CD8-positive, alpha-beta memory T cell (primary cell): ENCODE results near the gene POC1A. TPM values are rescaled to one million over a fixed set of nuclear protein-coding genes. Genes with fewer than 3 reads are reported as not detected.

Source experiments
- CTCF ChIA-PET: fragments of 350-600 bp; sonication (Branson Sonifier 250); formaldehyde crosslinking; loops from one replicate; lab custom pipeline; 2021; ENCODE audit warnings: antibody characterized with exemption; lab: Charles Lee
- POLR2A ChIA-PET: fragments of 350-600 bp; sonication (Branson Sonifier 250); formaldehyde crosslinking; loops from one replicate; lab custom pipeline; 2021; ENCODE audit warnings: antibody characterized with exemption; lab: Charles Lee
- DNase-seq, 5 donors: peaks; one replicate each; pipeline versions ENCODE4 v3.0.0 to v3.0.0-alpha.2; 2020 to 2022; ENCODE audit warnings: mixed read lengths in 1 of 5
- H3K27ac ChIP-seq: one replicate; pipeline ENCODE4 v1.7.0; 2013; ENCODE audit warnings: low read depth, mild to moderate bottlenecking, low read length, moderate library complexity
- H3K27me3 ChIP-seq: 2 replicates; pipeline ENCODE4 v1.7.0; 2013; ENCODE audit warnings: low read length, mild to moderate bottlenecking; ENCODE audit not compliant: insufficient read depth, poor library complexity, severe bottlenecking
- H3K36me3 ChIP-seq: 2 replicates; pipeline ENCODE4 v1.7.0; 2013; ENCODE audit warnings: mild to moderate bottlenecking, low read length, moderate library complexity; ENCODE audit not compliant: insufficient read depth
- H3K4me1 ChIP-seq: 2 replicates; pipeline ENCODE4 v1.7.0; 2013; ENCODE audit warnings: mild to moderate bottlenecking, low read length, moderate library complexity; ENCODE audit not compliant: insufficient read depth
- H3K4me3 ChIP-seq: 2 replicates; pipeline ENCODE4 v1.7.0; 2013; ENCODE audit warnings: mild to moderate bottlenecking, low read length
- H3K9me3 ChIP-seq: 2 replicates; pipeline ENCODE4 v1.7.0; 2013; ENCODE audit warnings: mild to moderate bottlenecking, low read length
- H3K27ac Mint-ChIP-seq, 8 donors: one replicate each; pipeline ENCODE4 v1.8.0; 2020 to 2021; ENCODE audit warnings: mixed read lengths in 8 of 8, mild to moderate bottlenecking in 6 of 8, inconsistent platforms in 3 of 8, moderate library complexity in 3 of 8
- H3K27me3 Mint-ChIP-seq, 2 donors: one replicate each; pipeline ENCODE4 v1.8.0; 2020 to 2021; ENCODE audit warnings: mixed read lengths in 2 of 2, mild to moderate bottlenecking in 1 of 2, moderate library complexity in 1 of 2
- H3K36me3 Mint-ChIP-seq, 3 donors: one replicate each; pipeline ENCODE4 v1.8.0; 2020 to 2021; ENCODE audit warnings: mixed read lengths in 3 of 3, inconsistent platforms in 1 of 3, mild to moderate bottlenecking in 1 of 3
- H3K4me1 Mint-ChIP-seq, 3 donors: one replicate each; pipeline ENCODE4 v1.8.0; 2020 to 2021; ENCODE audit warnings: mixed read lengths in 3 of 3, inconsistent platforms in 1 of 3, mild to moderate bottlenecking in 1 of 3
- H3K4me3 Mint-ChIP-seq, 7 donors: one replicate each; pipeline ENCODE4 v1.8.0; 2020 to 2021; ENCODE audit warnings: mixed read lengths in 7 of 7, mild to moderate bottlenecking in 6 of 7, moderate library complexity in 4 of 7, inconsistent platforms in 2 of 7
- H3K9me3 Mint-ChIP-seq, 5 donors: one replicate each; pipeline ENCODE4 v1.8.0; 2020 to 2022; ENCODE audit warnings: mixed read lengths in 5 of 5, mild to moderate bottlenecking in 3 of 5, moderate library complexity in 2 of 5, inconsistent platforms in 1 of 5
- polyA plus RNA-seq: library from polyadenylated mRNA; unstranded; fragments of 300-500 nt; fragmentation: Illumina TruSeq; gene quantifications from one replicate; pipeline ENCODE4 v1.2.3, GENCODE V29; 2021
- total RNA-seq, 2 experiments: library from RNA; stranded (reverse); gene quantifications; one replicate each; pipeline ENCODE4 v1.2.3, GENCODE V29; 2021

The POC1A gene
- total and polyA plus RNA-seq, 3 experiments from 2014 or later = 1.5 to 22.7 (median 22.6) TPM

GRCh38 chr3:52090131-52090932 lies 63.9 kb downstream of the POC1A start:
- DNase-seq = no peak
- no peak overlapping the region for H3K4me3 Mint-ChIP-seq
- H3K27ac ChIP-seq = no peak overlapping the region
- POLR2A ChIA-PET = no interaction called here
- H3K27me3 ChIP-seq = no peaks in the 10 kb centered on the region
- no peak overlapping the region for H3K4me3 ChIP-seq
- H3K9me3 Mint-ChIP-seq = no peaks in the 10 kb centered on the region
- peak overlapping the region in 1 of 8 donors; percentile 8 for H3K27ac Mint-ChIP-seq
- H3K27me3 Mint-ChIP-seq = no peaks in the 10 kb centered on the region
- CTCF ChIA-PET = no interaction called here
- no peaks in the 10 kb centered on the region for H3K36me3 Mint-ChIP-seq
- no peaks in the 10 kb centered on the region for H3K9me3 ChIP-seq
- peaks cover 11% of the 10 kb centered on the region for H3K4me1 ChIP-seq
- peaks cover 22 to 24% (median 24%) of the 10 kb centered on the region in 3 donors for H3K4me1 Mint-ChIP-seq
- H3K36me3 ChIP-seq = no peaks in the 10 kb centered on the region

GRCh38 chr3:52089691-52090090 lies 64.5 kb downstream of the POC1A start:
- POLR2A ChIA-PET = no interaction called here
- CTCF ChIA-PET = interaction anchor here (1.8 kb wide), 1 partner anchor 88 kb away, joined by 4 read pairs; no protein-coding TSS in a partner anchor
- Mint-ChIP-seq H3K9me3 (no peaks in the 10 kb centered on the region), H3K27ac (peak overlapping the region in 1 of 8 donors; percentile 8), H3K4me3 (no peak overlapping the region), H3K36me3 (no peaks in the 10 kb centered on the region), H3K27me3 (no peaks in the 10 kb centered on the region), H3K4me1 (peaks cover 23 to 24% (median 24%) of the 10 kb centered on the region in 3 donors)
- Histone ChIP-seq H3K4me1 (peaks cover 11% of the 10 kb centered on the region), H3K36me3 (no peaks in the 10 kb centered on the region), H3K9me3 (no peaks in the 10 kb centered on the region), H3K4me3 (no peak overlapping the region), H3K27me3 (no peaks in the 10 kb centered on the region), H3K27ac (no peak overlapping the region)
- DNase-seq = no peak

- POLR2A ChIA-PET = no interaction called here
- H3K27me3 ChIP-seq = no peaks in the 10 kb centered on the region
- Mint-ChIP-seq H3K9me3 (no peaks in the 10 kb centered on the region), H3K27ac (peak overlapping the region in 1 of 8 donors; percentile 27), H3K36me3 (no peaks in the 10 kb centered on the region), H3K27me3 (no peaks in the 10 kb centered on the region), H3K4me1 (peaks cover 24% of the 10 kb centered on the region in 3 donors), H3K4me3 (no peak overlapping the region)
- no peak overlapping the region for H3K27ac ChIP-seq
- no peaks in the 10 kb centered on the region for H3K36me3 ChIP-seq
- H3K9me3 ChIP-seq = no peaks in the 10 kb centered on the region
- CTCF ChIA-PET = interaction anchor here (1.8 kb wide), 1 partner anchor 87 kb away, joined by 4 read pairs; no protein-coding TSS in a partner anchor
- H3K4me1 ChIP-seq = peaks cover 11% of the 10 kb centered on the region
- H3K4me3 ChIP-seq = no peak overlapping the region
- DNase-seq = no peak
Observed at GRCh38 chr3:52088445-52089367, 65.5 kb downstream of the POC1A start.

- Histone ChIP-seq H3K27ac (no peak overlapping the region), H3K27me3 (no peaks in the 10 kb centered on the region), H3K4me1 (peaks cover 11% of the 10 kb centered on the region), H3K9me3 (no peaks in the 10 kb centered on the region), H3K4me3 (no peak overlapping the region), H3K36me3 (no peaks in the 10 kb centered on the region)
- Mint-ChIP-seq H3K4me1 (peaks cover 24% of the 10 kb centered on the region in 3 donors), H3K27me3 (no peaks in the 10 kb centered on the region), H3K27ac (peak overlapping the region in 2 of 8 donors; percentile 39 to 82), H3K9me3 (no peaks in the 10 kb centered on the region), H3K4me3 (peak overlapping the region in 1 of 7 donors; percentile 6), H3K36me3 (no peaks in the 10 kb centered on the region)
- no peak for DNase-seq
- CTCF ChIA-PET = interaction anchor here (0.8 kb wide), 1 partner anchor 30 kb away, joined by 4 read pairs; no protein-coding TSS in a partner anchor
- POLR2A ChIA-PET = no interaction called here
Observed at GRCh38 chr3:52087731-52088130, 66.5 kb downstream of the POC1A start.

GRCh38 chr3:52086976-52087663 lies 67.1 kb downstream of the POC1A start:
- no peaks in the 10 kb centered on the region for H3K9me3 ChIP-seq
- Mint-ChIP-seq H3K9me3 (no peaks in the 10 kb centered on the region), H3K27ac (peak overlapping the region in 6 of 8 donors; percentile 29 to 82 (median 58)), H3K4me1 (peaks cover 24% of the 10 kb centered on the region in 3 donors), H3K27me3 (no peaks in the 10 kb centered on the region), H3K4me3 (no peak overlapping the region), H3K36me3 (no peaks in the 10 kb centered on the region)
- no peaks in the 10 kb centered on the region for H3K36me3 ChIP-seq
- ChIA-PET CTCF (interaction anchor here (0.8 kb wide), 1 partner anchor 29 kb away, joined by 4 read pairs; no protein-coding TSS in a partner anchor), POLR2A (no interaction called here)
- no peak overlapping the region for H3K4me3 ChIP-seq
- H3K27ac ChIP-seq = no peak overlapping the region
- H3K27me3 ChIP-seq = no peaks in the 10 kb centered on the region
- H3K4me1 ChIP-seq = peaks cover 11% of the 10 kb centered on the region
- DNase-seq = no peak

- H3K27me3 Mint-ChIP-seq = no peaks in the 10 kb centered on the region
- no peak for DNase-seq
- H3K36me3 Mint-ChIP-seq = no peaks in the 10 kb centered on the region
- CTCF ChIA-PET = interaction anchor here (1.0 to 1.6 kb wide), 2 partner anchors 29 to 85 kb away, joined by 4 read pairs; no protein-coding TSS in a partner anchor
- POLR2A ChIA-PET = no interaction called here
- no peaks in the 10 kb centered on the region for H3K9me3 Mint-ChIP-seq
- no peaks in the 10 kb centered on the region for H3K9me3 ChIP-seq
- H3K4me1 Mint-ChIP-seq = peaks cover 24% of the 10 kb centered on the region in 3 donors
- H3K4me3 ChIP-seq = no peak overlapping the region
- H3K27me3 ChIP-seq = no peaks in the 10 kb centered on the region
- H3K4me1 ChIP-seq = peaks cover 11% of the 10 kb centered on the region
- H3K36me3 ChIP-seq = no peaks in the 10 kb centered on the region
- H3K27ac ChIP-seq = no peak overlapping the region
- H3K4me3 Mint-ChIP-seq = no peak overlapping the region
- H3K27ac Mint-ChIP-seq = peak overlapping the region in 6 of 8 donors; percentile 55 to 90 (median 76)
Observed at GRCh38 chr3:52086461-52086860, 67.8 kb downstream of the POC1A start.

GRCh38 chr3:52085681-52086282 lies 68.4 kb downstream of the POC1A start:
- Histone ChIP-seq H3K4me3 (no peak overlapping the region), H3K27me3 (no peaks in the 10 kb centered on the region), H3K27ac (no peak overlapping the region), H3K36me3 (no peaks in the 10 kb centered on the region), H3K4me1 (peaks cover 11% of the 10 kb centered on the region), H3K9me3 (no peaks in the 10 kb centered on the region)
- Mint-ChIP-seq H3K9me3 (no peaks in the 10 kb centered on the region), H3K4me1 (peaks cover 24% of the 10 kb centered on the region in 3 donors), H3K27me3 (no peaks in the 10 kb centered on the region), H3K4me3 (peak overlapping the region in 1 of 7 donors; percentile 25), H3K27ac (peak overlapping the region in 7 of 8 donors; percentile 65 to 90 (median 81)), H3K36me3 (no peaks in the 10 kb centered on the region)
- ChIA-PET POLR2A (no interaction called here), CTCF (interaction anchor here (1.0 to 1.6 kb wide), 2 partner anchors 29 to 84 kb away, joined by 4 read pairs; no protein-coding TSS in a partner anchor)
- peak in 3 of 5 donors; percentile 14 to 49 (median 31) for DNase-seq
